ENCODE data around the gene SCAF1.

Gene SCAF1

GRCh38 chr19:49686503-49687088, 44.6 kb downstream of the SCAF1 start:
- no peak for DNase-seq

- DNase-seq: no peak
Measured at GRCh38 chr19:49687150-49687549, 45.1 kb downstream of the SCAF1 start.

- DNase-seq: no peak
Measured at GRCh38 chr19:49687566-49688316, 45.7 kb downstream of the SCAF1 start.

- DNase-seq: no peak
Measured at GRCh38 chr19:49688531-49689132, 46.6 kb downstream of the SCAF1 start.

- DNase-seq: peak; percentile 66
Measured at GRCh38 chr19:49689133-49690078, 47.4 kb downstream of the SCAF1 start, which contains the start of gene ADM5. ADM5 (plus strand) TSS chr19:49689594; CDS start chr19:49689838, 244 bp downstream.

- DNase-seq: no peak
Measured at GRCh38 chr19:49690079-49690655, 48.2 kb downstream of the SCAF1 start.

- peak; percentile 80 for DNase-seq
Measured at GRCh38 chr19:49690656-49691242, 48.7 kb downstream of the SCAF1 start, which contains the start of gene CPT1C. CPT1C (plus strand) TSS chr19:49691116; CDS start chr19:49692253, 1,137 bp downstream.

GRCh38 chr19:49691243-49692146, 49.5 kb downstream of the SCAF1 start:
- DNase-seq: peak; percentile 66

- no peak for DNase-seq
Measured at GRCh38 chr19:49692147-49692506, 50.1 kb downstream of the SCAF1 start.

DNA sequence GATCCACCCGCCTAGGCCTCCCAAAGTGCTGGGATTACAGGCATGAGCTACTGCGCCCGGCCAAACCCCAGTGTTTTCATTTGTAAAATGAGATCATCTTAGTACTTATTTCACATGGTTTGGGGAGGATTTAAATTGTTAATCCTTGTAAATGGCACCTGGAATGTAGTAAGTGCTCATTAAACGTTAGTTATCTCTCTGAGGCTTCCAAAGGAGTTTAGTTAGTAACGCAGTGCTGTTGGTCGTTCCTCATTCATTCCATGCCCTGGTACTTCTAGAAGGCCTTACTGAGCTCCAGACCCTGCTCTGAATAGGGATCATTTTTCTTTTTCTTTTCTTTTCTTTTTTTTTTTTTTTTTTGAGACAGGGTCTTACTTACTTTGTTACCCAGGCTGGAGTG, 54.1 kb downstream of the SCAF1 start:
- DNase-seq: no peak

GRCh38 chr19:49696865-49697264, 54.9 kb downstream of the SCAF1 start:
- no peak for DNase-seq

DNA sequence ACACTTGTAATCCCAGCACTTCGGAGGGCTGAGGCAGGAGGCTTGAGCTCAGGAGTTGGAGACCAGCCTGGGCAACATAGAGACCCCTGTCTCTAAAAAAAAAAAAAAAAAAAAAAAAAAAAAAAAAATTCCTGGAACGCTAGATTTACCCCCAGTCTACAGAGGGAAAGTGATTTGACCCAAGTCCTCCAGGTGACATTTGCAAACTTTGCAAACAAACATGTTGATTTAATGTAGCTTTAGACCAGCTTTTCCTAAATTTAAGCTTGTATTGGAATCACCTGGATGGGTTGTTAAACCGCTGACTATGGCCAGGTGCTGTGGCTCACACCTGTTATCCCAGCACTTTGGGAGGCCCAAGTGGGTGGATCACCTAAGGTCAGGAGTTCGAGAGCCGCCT, 57.4 kb downstream of the SCAF1 start:
- no peak for DNase-seq

DNA sequence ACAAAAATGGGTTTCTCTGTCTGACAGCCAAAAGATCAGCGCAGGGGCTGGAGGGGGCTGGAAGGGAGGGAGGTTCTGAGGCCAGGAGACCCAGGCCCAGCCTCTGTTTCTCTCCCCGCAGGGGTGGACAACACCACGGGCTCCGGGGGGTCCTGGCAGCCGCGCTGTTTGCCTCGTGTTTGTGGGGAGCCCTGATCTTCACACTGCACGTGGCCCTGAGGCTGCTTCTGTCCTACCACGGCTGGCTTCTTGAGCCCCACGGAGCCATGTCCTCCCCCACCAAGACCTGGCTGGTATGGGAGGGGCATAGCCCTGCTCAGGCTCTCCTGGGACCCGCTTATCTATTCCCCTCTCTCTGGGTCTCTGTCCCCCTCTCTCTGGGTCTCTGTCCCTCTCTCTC, 58.6 kb downstream of the SCAF1 start:
- DNase-seq: no peak

DNA sequence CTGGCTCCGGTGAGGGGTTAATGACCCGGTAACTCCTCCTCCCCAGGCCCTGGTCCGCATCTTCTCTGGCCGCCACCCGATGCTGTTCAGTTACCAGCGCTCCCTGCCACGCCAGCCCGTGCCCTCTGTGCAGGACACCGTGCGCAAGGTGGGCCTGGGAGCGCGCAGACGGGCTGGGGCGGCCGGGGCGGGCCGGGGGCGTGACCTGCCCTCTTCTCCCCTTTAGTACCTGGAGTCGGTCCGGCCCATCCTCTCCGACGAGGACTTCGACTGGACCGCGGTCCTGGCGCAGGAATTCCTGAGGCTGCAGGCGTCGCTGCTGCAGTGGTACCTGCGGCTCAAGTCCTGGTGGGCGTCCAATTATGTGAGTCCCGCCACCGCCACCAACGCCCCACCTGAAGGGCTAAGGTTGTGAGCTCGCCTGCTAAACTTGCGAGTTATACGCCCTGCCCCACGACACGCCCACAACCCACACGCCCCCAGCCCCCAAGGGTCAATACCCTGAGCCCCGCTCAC, 59.3 kb downstream of the SCAF1 start:
- no peak for DNase-seq

- no peak for DNase-seq
Measured at GRCh38 chr19:49704888-49705642, 63.1 kb downstream of the SCAF1 start.

GRCh38 chr19:49705919-49706318, 63.9 kb downstream of the SCAF1 start:
- no peak for DNase-seq
